DMS 273 (cell line): ENCODE measurements around the gene TTC9.
A peak's percentile ranks its signal among the peaks of the same experiment; 100 is the strongest.
"Not testable (repeated sequence)": the region's sequence is repeated elsewhere in the genome, so short reads cannot be mapped to it uniquely, and the experiment has no call there.

Source experiments
- DNase-seq: peaks from one replicate; lab custom pipeline; 2025; ENCODE audit not compliant: unreplicated experiment; lab: John Stamatoyannopoulos, UW

Gene TTC9

DNA sequence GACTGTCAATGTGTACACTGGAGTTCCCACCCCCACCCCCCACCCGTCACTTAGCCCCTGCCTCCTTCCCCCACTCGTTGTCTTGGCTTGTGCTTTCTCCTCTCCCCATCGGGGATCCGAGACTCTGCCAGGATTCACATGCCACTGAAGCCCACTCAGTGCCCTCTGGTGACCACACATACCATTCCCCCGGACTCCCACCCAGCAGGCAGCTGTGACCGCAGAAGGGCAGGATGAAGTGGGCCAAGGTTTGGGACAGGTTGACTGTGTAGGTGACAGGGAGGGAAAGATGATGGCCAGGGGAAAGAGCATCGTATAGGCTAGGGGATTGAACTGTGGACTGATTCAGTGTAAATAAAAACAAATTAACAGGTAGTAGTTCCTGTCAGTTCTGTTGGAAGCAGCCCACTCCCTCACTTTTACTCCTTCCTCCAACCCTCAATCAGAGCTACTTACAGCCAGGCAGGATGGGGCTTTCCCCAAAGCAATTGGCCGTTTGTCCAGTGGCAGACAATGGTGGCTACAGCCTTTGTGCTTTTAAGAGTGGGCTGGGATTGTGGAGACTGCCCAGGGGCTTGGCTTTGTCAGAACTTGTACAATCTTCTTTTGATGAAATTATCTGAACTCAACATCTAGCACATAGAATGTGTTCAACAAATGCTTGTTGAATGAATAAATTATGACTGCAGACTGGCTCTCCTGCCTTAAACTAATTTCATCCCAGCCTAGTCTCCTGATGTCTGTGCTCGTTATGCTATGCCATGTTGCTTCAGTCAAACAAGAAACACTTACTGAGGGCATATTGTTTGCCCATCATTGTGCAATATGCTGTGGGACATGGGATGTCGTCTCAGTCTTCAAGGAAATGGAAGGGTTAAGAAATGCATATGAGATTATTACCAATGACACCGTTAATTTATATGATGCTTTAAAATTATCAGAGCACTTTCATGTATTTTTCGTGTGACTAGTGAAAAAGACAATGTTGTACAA lies 30.2 kb downstream of the TTC9 start:
- DNase-seq, result no peak

DNA sequence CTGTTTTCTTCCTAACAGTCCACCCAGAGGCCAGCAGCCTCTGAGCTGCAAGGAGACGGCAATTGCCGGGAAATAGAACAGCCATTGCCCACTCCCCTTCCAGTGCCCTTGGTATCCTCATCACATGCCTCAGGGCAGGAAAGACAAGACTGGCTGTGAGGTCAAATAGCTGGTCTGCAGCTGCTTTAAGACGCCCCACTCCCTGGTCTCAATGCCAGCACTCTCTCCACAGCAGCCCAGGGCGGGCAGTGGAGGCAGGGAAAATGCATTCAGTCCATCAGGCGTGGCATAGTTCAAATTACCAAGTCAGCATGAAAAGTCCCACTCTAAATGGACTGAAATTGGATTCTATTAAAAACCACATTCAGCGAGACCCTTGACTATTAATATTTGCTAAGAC lies 35.6 kb downstream of the TTC9 start:
- DNase-seq, result no peak

DNA sequence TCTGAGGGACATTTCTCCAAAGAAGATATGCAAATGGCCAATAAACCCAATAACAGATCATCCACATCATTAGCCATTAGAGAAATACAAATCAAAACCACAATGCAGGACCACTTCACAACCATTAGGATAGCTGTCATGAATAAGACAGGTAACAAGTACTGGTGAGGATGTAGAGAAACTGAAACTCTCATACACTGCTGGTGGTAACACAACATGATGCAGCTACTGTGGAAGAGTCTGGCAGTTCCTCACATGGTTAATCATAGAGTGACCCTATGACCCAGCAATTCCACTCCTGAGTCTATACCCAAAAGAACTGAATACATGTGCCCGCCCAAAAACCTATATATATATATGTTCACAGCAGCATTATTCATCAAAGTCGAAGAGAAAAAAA lies 39.0 kb downstream of the TTC9 start:
- no peak for DNase-seq

DNA sequence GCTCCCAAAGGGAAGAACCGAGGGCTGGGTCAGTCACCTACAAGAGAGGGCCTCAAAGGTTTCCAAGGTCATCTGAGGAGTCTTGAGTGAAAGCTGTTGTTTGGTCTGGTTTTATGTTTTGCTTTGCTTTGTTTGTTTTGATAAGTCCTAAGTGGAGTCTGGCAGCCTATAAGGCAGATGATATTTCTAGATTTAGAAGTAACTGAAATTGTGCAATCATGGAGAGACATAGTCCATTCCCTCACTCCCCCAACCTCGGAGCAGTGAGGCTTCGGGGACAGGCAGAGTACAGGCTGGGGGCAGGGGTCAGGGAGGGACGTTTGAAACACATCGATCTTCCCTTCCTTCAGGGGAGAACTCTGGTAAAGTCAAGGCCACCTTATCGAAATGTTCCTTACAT lies 42.3 kb downstream of the TTC9 start:
- no peak for DNase-seq

DNA sequence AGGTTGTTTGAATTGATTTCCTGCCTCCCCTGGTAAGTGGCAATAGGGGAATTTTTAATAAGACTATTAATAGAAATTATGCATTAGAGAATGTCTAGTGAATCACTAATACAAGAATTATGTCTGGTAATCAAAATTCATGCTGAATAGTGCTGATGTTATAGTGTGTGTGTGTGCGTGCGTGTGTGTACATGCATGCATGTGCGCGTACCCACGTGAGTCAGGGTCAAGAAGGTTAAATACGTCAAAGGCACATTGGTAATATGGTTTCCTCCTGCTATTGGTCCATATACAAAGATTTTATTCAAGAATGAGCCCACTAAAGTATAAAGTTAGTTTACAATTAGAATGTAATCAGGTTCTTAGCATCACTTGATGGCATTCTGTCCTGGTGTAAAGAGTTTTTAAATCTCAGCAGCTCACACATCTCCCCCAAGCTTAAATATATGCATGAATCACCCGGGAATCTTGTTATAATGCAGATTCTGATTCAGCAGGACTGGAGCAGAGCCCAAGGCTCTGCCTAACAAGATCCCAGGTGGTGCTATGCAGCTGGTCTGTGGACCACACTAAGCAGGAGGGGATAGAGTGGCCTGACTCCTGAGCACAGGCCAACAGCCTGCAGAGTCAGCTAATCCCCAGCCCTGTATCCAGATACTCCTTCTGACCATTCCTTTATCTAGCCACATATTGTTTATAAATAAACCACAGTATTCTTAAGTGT lies 43.9 kb downstream of the TTC9 start:
- peak; percentile 38 for DNase-seq

DNA sequence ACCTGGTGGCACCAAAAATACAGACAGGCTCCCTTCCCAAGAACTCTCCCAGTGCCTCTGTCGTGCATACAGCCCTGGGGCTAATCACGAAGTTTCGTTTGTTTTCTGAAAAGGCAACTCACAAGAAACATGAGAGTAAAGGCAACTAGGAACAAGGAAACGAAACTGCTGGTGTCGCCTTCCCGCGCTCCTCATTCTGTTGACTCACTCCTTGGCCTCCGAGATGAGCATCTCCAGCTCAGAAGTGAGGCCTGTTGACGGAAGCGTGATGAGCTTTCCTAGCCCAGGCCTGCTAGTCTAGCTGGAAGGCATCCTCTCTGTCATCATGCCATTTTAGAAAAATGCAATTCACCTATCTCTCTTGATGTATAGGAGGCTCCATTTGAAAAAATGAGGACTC lies 50.5 kb downstream of the TTC9 start:
- no peak for DNase-seq

DNA sequence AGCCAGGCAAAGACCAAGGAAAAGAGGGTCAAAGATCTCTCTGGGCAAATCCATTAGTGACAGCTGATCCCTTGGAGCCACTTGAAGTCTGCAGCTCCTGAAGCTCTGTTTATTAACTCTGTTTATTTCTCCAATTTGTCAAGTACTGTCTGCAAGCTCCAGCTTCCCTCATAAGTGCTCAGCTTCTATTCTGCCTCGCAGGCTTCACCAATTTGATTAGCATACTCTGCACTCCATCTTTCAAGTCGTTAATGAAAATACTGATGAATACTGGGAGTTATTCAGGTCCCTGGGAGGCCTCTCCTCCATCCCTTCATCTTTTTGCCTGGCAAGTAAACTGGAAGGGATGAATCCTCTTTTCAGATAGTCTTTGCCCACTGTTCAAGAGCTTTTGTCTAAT lies 54.3 kb downstream of the TTC9 start:
- DNase-seq, result no peak

DNA sequence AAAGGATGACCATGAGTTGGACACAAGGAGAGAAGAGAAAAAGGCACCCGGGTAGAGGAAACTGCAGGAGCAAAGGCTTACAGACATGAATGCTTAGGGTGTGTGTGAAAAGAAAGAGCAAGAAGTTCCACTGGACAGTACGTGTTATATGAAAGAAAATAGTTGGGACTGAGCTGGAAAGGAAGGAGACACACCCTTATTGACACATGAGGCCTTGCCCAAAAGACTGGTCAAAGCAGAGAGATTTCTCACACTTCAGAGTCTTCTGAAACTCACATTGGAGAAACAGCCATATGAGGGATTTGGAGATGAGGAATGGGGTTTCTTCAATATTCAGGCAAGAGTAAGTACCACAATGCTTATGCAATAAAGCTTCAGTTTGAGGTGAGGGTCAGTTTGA lies 56.0 kb downstream of the TTC9 start:
- no peak for DNase-seq

DNA sequence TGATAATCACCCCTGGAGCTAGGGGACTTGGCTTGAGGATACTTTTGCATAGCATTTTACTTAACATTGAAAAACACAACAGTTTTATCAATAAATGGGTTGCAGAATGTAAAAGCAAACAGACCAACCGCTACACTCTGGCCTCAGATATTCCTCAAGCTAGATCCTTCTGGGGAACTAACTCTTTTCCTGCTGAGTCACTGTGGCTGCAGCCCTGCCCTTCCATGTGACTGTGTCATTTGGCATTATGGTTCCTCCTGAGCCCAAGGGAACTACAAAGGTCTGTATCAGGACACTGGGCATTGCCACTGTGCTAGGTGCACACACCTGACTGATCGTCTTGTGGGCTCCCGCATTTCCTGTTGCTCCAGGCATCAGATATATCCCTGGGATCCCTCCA lies 56.6 kb downstream of the TTC9 start:
- no peak for DNase-seq

DNA sequence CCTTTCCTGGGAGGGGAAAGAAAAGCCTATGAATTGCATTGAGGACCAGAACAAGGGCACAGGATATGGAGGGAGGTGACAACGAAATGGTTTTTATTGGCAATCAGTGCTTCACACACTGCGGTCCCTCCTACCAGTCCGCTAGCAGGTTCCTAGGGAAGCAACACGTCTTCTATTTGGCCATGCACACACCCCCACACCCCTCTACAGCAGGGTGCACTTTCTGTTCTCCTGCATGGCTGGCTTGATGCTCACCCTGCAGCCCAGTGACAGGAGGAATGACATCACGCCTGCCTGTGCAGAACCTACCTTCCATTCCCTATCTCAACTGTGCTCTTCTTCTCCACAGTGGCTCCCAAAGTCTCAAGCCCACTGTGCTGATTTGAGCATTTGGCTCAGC lies 57.9 kb downstream of the TTC9 start:
- no peak for DNase-seq

DNA sequence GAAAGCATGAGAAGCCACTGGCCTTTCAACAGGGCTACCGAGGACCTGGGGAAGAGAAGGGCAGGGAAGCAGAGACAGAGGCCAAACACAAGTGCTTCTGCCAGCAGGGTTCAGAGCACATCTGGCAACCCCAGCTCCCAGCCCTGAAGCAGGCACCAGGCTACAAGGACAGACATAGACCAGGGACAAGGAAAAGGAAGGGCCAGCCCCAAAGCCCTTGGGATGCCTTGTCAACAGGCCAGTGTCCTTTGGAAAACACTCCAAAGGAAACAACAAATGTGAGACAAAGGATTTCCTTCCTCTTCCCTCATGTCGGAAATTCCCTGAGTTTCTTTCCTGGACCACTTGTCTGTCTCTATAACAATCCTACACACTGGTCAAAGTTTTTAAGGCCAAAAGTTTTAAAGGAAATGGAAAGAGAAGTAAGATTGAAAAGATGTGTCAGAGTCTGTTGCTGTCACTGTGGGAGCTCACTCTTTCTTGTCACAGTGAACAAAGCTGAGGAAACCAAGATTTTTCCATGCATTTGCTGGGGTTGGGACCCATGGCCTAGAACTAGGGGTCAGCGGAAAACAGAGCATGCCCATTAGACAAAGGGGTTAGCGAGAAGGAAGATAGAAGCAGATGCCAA lies 59.4 kb downstream of the TTC9 start:
- DNase-seq, result no peak

DNA sequence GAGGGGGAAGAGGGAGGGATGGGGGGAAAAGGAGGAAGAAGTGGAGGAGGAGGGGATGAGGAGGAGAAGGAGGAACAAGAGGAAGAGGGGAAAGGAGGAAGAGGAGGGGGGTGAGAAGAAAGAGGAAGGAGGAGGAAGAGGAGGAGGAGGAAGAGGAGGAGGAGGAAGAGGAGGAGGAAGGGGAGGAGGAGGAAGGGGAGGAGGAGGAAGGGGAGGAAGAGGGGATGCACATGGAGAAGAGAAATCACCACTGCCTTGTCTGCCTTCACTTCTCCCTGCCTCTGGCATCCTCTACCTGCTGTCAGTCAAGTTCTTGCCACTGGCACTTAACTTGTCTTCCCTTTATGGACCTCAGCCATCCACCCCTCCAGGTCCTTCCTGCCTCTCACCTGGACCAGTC lies 59.9 kb downstream of the TTC9 start:
- no peak for DNase-seq

DNA sequence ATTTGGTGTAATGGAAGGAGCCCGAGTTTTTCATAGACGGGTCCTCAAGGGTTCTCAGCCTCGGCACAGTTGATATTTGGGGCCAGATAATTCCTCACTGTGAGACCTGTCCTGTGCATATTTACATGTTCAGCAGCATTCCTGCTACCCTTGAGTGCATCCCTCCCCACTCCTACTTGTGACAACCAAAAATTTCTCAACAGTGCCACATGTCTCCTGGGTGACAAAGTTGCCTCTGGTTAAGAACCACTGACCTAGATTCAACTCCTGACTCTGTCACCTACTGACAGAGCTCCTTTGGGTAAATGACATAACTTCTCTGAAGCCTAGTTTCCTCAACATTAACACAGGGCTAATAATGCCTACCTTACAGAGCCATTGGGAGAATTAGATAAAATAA lies 60.4 kb downstream of the TTC9 start:
- DNase-seq, result no peak

DNA sequence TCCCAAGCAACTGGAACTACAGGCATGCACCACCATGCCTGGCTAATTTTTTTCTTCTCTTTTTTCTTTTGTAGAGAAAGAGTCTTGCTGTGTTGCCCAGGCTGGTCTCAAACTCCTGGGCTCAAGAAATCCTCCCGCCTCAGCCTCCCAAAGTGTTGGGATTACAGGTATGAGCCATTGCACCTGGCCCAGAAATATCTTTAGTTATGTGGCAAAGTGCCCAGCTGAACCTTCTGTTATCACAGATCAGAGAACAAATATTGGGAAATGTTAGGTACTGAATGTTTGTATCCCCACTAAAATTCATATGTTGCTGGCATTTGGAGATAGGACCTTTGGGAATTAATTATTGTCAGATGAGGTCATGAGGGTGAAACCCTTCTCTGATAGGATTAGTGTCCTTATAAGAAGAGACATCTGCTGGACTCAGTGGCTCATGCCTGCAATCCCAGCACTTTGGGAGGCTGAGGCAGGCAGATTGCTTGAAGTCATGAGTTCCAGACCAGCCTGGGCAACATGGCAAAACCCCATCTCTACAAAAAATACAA lies 62.0 kb downstream of the TTC9 start:
- DNase-seq, result not testable (repeated sequence)

DNA sequence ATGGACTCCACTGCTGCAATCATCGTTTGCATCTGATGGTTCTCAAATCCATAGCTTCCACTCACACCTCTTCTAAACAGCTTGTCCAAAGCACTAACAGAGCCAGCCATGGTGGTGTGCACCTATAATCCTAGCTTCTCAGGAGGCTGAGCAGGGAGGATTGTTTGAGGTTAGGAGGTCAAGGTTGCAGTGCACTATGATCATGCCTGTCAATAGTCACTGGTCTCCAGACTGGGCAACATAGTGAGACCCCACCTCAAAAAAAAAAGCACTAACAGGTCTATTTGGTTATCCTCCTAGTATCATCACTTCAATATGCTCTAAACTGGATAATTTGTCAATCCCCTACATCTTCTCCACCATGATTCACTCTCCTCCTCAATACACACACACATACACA lies 63.2 kb downstream of the TTC9 start:
- no peak for DNase-seq

DNA sequence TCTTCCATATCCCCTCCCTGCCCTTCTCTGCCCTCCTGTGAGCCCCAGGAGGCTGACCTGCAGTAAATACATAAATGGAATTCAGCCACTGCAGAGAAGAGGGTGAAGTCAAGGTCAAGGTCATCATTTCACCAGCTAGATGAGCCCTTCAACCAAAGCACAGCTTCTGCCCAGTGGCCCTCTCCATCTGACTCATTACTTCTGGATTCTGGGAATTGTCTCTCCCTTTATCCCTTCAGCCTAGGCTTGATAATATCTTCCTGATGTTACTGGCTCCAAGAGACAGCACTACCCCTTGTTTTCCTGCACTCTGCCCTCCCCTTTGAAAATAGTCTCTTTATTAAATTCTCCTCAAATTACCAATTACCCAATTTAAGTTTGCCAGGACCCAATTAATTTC lies 64.5 kb downstream of the TTC9 start:
- no peak for DNase-seq

DNA sequence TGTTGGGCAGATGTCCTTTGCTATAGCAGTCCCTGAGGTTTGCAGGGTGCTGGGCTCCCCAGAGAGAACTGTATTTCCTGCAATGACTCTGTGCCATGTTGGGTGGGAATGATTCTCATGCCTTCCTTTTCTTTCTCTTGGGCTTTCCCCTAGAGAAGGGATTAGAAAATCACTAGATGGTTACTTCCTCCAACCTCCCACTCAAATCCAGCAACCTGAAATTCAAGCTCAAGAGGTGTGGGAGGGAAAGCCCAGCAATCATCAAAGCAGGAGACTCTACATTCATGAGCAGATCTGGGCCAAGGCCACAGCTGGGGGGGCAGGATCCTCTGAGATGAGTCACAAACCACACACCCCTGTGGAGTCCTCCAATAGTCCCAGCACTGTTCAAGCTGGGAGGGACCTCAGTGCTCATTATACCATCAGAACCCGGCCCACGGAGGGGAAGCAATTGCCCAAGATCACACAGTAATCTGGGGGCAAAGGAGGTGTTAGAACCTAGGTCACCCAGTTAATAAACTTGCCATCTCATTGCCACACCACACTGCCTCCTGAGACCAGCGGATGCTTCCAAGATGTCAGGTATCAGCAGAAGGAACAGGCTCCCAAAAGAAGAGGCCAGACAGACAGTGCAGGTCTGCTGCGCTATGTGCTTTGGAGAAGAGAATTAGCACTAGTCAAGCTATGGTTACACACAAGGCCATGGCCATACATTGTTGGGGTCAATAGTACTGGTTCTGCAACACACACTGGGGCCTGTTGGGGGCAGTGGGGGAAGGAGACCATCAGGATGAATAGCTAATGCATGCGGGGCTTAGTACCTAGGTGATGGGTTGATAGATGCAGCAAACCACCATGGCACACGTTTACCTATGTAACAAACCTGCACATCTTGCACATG lies 65.7 kb downstream of the TTC9 start:
- DNase-seq, result peak; percentile 26

DNA sequence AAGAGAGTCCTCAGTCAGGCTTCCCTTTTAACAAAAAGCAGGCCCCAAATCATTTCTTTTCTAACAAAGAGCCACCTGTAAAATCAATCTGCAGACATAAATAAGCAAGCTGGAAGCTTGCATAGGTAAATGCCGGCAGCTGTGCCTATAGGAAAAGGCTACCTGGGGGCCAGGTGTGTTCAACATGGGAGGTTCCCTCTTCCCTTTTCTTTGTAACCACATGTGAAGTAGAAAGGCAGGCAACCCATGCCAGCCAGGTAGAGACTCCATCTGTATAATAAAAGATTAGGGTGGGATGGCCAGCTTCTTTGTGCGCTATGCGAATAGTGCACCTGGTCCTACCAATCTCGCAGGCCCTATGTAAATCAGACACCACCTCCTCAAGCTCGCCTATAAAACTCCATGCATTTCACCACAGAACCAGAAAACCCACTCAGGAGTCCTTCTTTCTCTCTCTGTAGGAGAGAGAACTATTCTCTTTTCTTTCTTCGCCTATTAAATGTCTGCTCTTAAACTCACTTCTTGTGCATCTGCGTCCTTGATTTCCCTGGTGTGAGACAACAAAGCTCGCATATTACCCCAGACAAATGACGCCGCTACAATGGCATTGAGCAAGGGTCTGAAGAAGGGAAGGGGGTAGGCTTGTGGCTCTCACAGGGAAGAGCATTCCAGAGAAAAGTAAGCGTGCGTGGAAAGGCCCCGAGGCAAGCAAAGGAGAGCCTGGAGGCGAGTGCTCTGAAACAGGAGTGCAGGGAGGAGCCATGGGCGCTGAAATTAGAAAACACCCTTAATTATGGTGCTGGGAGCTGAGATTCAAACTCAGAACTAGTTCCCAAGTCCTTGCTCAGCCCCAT lies 67.2 kb downstream of the TTC9 start:
- no peak for DNase-seq

DNA sequence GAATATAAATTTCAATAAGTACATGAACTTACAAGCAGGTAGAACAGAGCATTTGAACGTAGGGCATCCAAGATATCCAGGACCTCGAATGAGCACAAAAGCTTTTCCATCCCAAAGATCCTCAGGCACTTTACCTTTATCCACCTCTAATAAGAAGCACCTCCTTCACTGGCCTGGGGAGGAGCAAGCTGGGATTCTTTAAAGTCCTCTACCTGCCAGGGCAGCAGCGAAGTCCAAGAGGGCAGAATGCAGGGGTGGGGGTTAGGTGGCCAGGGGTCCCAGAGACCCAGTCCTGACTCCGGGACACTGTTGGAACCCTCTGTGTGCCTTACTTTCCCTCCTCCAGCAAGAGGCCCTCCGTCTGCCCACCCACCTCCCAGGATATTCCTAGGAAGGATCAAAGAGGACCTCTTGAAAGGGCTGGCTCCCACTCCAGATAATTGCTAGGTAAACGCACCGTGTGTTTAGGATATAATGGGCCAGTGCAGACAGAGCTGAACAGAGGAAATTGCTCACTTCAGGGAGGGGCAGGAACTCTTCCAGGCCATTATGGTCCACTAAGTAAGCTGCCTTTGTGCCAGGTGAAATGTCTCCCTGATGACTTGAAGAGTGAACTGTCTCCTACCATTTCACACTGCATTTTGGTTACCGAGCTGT lies 68.1 kb downstream of the TTC9 start:
- no peak for DNase-seq
